PC-3 (cell line): Measurements from ENCODE around the gene KCNG4. TPM values are rescaled to one million over a fixed set of nuclear protein-coding genes. Genes with fewer than 3 reads are reported as not detected.
A peak's percentile ranks its signal among the peaks of the same experiment; 100 is the strongest.

ENCODE experiments used
- ATAC-seq: fragments of 200-7000 bp; cut with Tn5 transposase; 2 replicates; pipeline ENCODE4 v1.9.1; 2020; ENCODE audit warnings: mild to moderate bottlenecking, moderate library complexity
- BruUV-seq: library from RNA; stranded (reverse); fragments of 400-500 nt; replicated peaks from 2 replicates; lab custom pipeline; 2021; lab: Mats Ljungman, UMichigan
- CTCF ChIA-PET: fragments of 300-600 bp; sonication (Branson Sonifier 250); formaldehyde crosslinking; loops from one replicate; lab custom pipeline; 2022; ENCODE audit warnings: antibody characterized with exemption; lab: Charles Lee
- POLR2A ChIA-PET: fragments of 300-600 bp; sonication (Branson Sonifier 250); formaldehyde crosslinking; loops from one replicate; lab custom pipeline; 2022; ENCODE audit warnings: antibody characterized with exemption; ENCODE audit not compliant: unreplicated experiment; lab: Charles Lee
- DNase-seq: peaks from one replicate; pipeline ENCODE4 v3.0.0-alpha.2; 2015
- H2AFZ ChIP-seq: fragments of 300-600 bp; sonication (generic); 2 replicates; pipeline ENCODE4 v1.6.0; 2016; ENCODE audit warnings: antibody characterized with exemption, low read length
- H3F3A ChIP-seq: fragments of 300-600 bp; sonication (generic); one replicate; pipeline ENCODE4 v1.6.0; 2017; ENCODE audit warnings: antibody characterized with exemption, low read length, control low read depth, mild to moderate bottlenecking; ENCODE audit not compliant: unreplicated experiment
- H3K27ac ChIP-seq: fragments of 300-600 bp; sonication (generic); 2 replicates; pipeline ENCODE4 v1.5.1; 2016; ENCODE audit warnings: mild to moderate bottlenecking, low read length
- H3K27me3 ChIP-seq: fragments of 300-600 bp; sonication (generic); 2 replicates; pipeline ENCODE4 v1.6.1; 2016; ENCODE audit warnings: low read length, mixed read lengths
- H3K36me3 ChIP-seq: fragments of 300-600 bp; sonication (generic); 2 replicates; pipeline ENCODE4 v1.6.1; 2016; ENCODE audit warnings: low read depth, mixed run types, low read length, mixed read lengths
- H3K4me1 ChIP-seq: fragments of 300-600 bp; sonication (generic); 2 replicates; pipeline ENCODE4 v1.5.1; 2016; ENCODE audit warnings: low read length; ENCODE audit not compliant: insufficient read depth
- H3K4me2 ChIP-seq: fragments of 300-600 bp; sonication (generic); 2 replicates; pipeline ENCODE4 v1.6.0; 2016; ENCODE audit warnings: low read length
- H3K4me3 ChIP-seq: fragments of 300-600 bp; sonication (generic); 2 replicates; pipeline ENCODE4 v1.5.1; 2016; ENCODE audit warnings: mild to moderate bottlenecking, low read length, mixed read lengths
- H3K79me2 ChIP-seq: fragments of 300-600 bp; sonication (generic); 2 replicates; pipeline ENCODE4 v1.6.1; 2017; ENCODE audit warnings: low read length, mixed read lengths
- H3K9ac ChIP-seq: fragments of 300-600 bp; sonication (generic); 2 replicates; pipeline ENCODE4 v1.6.0; 2016; ENCODE audit warnings: mild to moderate bottlenecking, low read length
- H3K9me2 ChIP-seq: fragments of 300-600 bp; sonication (generic); replicated peaks from 2 replicates; pipeline ENCODE4 v1.6.1; 2016; ENCODE audit warnings: mixed run types, low read length, mixed read lengths
- H3K9me3 ChIP-seq: fragments of 300-600 bp; sonication (generic); 2 replicates; pipeline ENCODE4 v1.6.1; 2016; ENCODE audit warnings: low read length, mixed read lengths
- H4K20me1 ChIP-seq: fragments of 300-600 bp; sonication (generic); 2 replicates; pipeline ENCODE4 v1.6.1; 2016; ENCODE audit warnings: low read length, mixed read lengths
- CTCF ChIP-seq: fragments of 300-600 bp; sonication (generic); conservative IDR thresholded peaks from 2 replicates; pipeline ENCODE4 v1.5.1; 2017; ENCODE audit warnings: antibody characterized with exemption, low read depth, mild to moderate bottlenecking, low read length
- EZH2 ChIP-seq: fragments of 300-600 bp; sonication (generic); IDR thresholded peaks from one replicate; pipeline ENCODE4 v1.6.1; 2017; ENCODE audit warnings: antibody characterized with exemption, mild to moderate bottlenecking, low read length; ENCODE audit not compliant: unreplicated experiment
- EZH2phosphoT487 ChIP-seq: fragments of 300-600 bp; sonication (generic); IDR thresholded peaks from 2 replicates; pipeline ENCODE4 v1.6.1; 2018; ENCODE audit warnings: mild to moderate bottlenecking, antibody characterized with exemption, low read length, borderline replicate concordance
- intact Hi-C: fragments of 100-400 bp; cut with micrococcal nuclease; formaldehyde crosslinking; loops from 2 replicates; pipeline ENCODE4 v1.9.0; 2023
- total RNA-seq: library from RNA; depleted of rRNA; stranded (reverse); fragments of >200 nt; gene quantifications from 2 replicates; pipeline ENCODE4 v1.2.3, GENCODE V29; 2014

The KCNG4 gene
- total RNA-seq, 1 experiment from 2014 or later: 0.04 TPM

- no peak for DNase-seq
- Histone ChIP-seq H3K9ac (no peak overlapping the region), H3F3A (no peaks in the 10 kb centered on the region), H4K20me1 (no peaks in the 10 kb centered on the region), H2AFZ (no peak overlapping the region), H3K27me3 (no peaks in the 10 kb centered on the region), H3K79me2 (no peaks in the 10 kb centered on the region), H3K9me2 (no peaks in the 10 kb centered on the region), H3K9me3 (no peaks in the 10 kb centered on the region), H3K4me2 (no peak overlapping the region), H3K4me3 (no peak overlapping the region), H3K36me3 (no peaks in the 10 kb centered on the region), H3K27ac (no peak overlapping the region), H3K4me1 (no peaks in the 10 kb centered on the region)
- intact Hi-C loops: no loop called here
- ATAC-seq: no peak
- POLR2A ChIA-PET: no interaction called here
- CTCF ChIA-PET: no interaction called here
- TF ChIP-seq EZH2phosphoT487: no peak
- no peak for TF ChIP-seq EZH2
- TF ChIP-seq CTCF: no peak
- no TSS peak for BruUV-seq
Measured at GRCh38 chr16:84199097-84199496, 40.7 kb downstream of the KCNG4 start.

- no peaks in the 10 kb centered on the region for H3K36me3 ChIP-seq
- peak; percentile 30 for DNase-seq
- no peaks in the 10 kb centered on the region for H3F3A ChIP-seq
- no peak for TF ChIP-seq EZH2phosphoT487
- TF ChIP-seq EZH2: no peak
- no peak for TF ChIP-seq CTCF
- H3K79me2 ChIP-seq: no peaks in the 10 kb centered on the region
- H3K27me3 ChIP-seq: no peaks in the 10 kb centered on the region
- H3K9ac ChIP-seq: no peak overlapping the region
- no peaks in the 10 kb centered on the region for H3K9me3 ChIP-seq
- no peaks in the 10 kb centered on the region for H4K20me1 ChIP-seq
- no peak overlapping the region for H3K27ac ChIP-seq
- ChIA-PET POLR2A (no interaction called here), CTCF (no interaction called here)
- no peaks in the 10 kb centered on the region for H3K4me1 ChIP-seq
- no peak overlapping the region for H2AFZ ChIP-seq
- intact Hi-C loops: no loop called here
- H3K4me2 ChIP-seq: no peak overlapping the region
- H3K9me2 ChIP-seq: no peaks in the 10 kb centered on the region
- H3K4me3 ChIP-seq: no peak overlapping the region
- no TSS peak for BruUV-seq
- peak; percentile 85 for ATAC-seq
Measured at GRCh38 chr16:84198401-84198800, 41.4 kb downstream of the KCNG4 start.

GRCh38 chr16:84197466-84198128 is 42.2 kb downstream of the KCNG4 start:
- no peak overlapping the region for H3K27ac ChIP-seq
- BruUV-seq: no TSS peak
- no peak for TF ChIP-seq CTCF
- no peak for TF ChIP-seq EZH2
- POLR2A ChIA-PET: no interaction called here
- no peak overlapping the region for H3K4me2 ChIP-seq
- H2AFZ ChIP-seq: no peak overlapping the region
- ATAC-seq (no peak), DNase-seq (no peak)
- H3K9ac ChIP-seq: no peak overlapping the region
- intact Hi-C loops: no loop called here
- H3F3A ChIP-seq: no peaks in the 10 kb centered on the region
- H3K79me2 ChIP-seq: no peaks in the 10 kb centered on the region
- H4K20me1 ChIP-seq: no peaks in the 10 kb centered on the region
- no peaks in the 10 kb centered on the region for H3K9me2 ChIP-seq
- CTCF ChIA-PET: no interaction called here
- H3K4me1 ChIP-seq: no peaks in the 10 kb centered on the region
- H3K36me3 ChIP-seq: no peaks in the 10 kb centered on the region
- H3K9me3 ChIP-seq: no peaks in the 10 kb centered on the region
- H3K4me3 ChIP-seq: no peak overlapping the region
- H3K27me3 ChIP-seq: no peaks in the 10 kb centered on the region
